CD4-positive, alpha-beta T cell treated with Interleukin-4 for 1 hour (primary cell): ENCODE measurements around the gene ARAP3.
"Not testable (repeated sequence)": the region's sequence is repeated elsewhere in the genome, so short reads cannot be mapped to it uniquely, and the experiment has no call there.

Experiments
- DNase-seq, 2 donors: peaks; one replicate each; pipeline ENCODE4 v3.0.0-alpha.2; 2020 to 2022

The ARAP3 gene

DNA sequence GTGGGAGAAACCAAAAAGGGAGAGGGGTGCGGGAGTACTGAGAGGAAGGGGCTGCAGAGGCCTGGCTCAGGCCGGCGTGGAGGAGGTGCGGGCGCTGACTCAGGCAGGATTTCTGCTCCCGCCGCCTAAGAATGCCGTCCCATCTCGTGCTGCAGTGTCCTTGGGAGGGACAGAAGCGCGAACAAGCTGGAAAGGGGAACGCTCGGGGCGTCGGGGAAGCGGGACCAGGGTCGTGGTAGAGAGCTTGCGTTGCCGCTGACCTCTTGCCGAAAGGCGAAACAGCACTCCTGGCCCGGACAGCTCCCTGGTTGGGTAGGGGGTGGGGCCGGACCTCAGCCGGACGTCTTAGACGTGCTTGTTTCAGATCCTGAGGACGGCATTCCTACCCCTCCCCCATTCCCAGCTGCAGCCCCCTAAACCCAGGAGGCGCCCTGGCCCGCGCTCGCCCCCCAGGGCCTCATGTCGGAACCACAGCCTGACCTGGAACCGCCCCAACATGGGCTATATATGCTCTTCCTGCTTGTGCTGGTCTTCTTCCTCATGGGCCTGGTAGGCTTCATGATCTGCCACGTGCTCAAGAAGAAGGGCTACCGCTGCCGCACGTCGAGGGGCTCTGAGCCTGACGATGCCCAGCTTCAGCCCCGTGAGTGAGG is 44.1 kb downstream of the ARAP3 start:
- DNase-seq: peak; percentile 66 to 73

GRCh38 chr5:141637123-141637766 is 44.8 kb downstream of the ARAP3 start:
- peak; percentile 24 to 53 for DNase-seq

DNA sequence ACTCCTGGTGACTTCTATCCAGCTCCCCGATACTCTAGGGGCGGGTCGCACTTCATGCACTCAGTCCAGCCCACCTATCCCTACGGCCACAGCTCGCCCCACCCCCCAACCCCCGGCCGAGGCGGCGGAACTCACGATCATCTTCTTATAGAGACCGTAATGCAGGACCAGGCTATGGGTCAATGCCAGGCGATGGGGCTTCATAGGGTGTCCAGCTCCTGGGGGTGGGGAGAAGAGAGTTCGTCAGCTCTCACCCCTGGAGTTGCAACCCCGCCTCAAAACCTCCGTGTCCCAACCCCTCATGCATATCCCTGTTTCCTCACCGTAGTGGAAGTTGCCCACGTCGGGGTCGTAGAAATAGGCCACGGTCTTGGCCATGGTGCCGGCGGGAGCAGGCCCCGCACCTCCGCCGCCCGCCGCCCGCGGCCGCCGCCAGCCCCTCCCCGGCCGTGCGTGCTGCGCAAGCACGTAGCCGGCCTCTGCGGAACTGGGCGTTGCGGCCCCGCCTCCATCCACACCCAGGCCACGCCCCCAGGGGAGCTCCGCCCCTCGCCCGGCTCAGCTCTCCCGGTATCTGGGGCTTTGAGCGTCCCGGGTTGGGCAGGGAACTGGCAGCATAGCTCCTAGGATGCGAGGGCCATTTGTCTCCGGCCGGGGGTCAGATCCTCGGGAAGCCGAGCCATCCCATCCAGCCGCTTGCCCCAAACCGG is 45.5 kb downstream of the ARAP3 start, which contains the start of the genes HDAC3 and RELL2:
Gene HDAC3, minus strand, starts transcription at position 437 of the 710 bp plus-strand sequence. Its CDS starts 59 bp downstream, at position 378.
Gene RELL2, plus strand, starts transcription at position 585 of the 710 bp plus-strand sequence. CDS start 1,229 bp downstream, outside the sequence.
- peak; percentile 91 to 93 for DNase-seq

GRCh38 chr5:141636106-141636412 is 46.0 kb downstream of the ARAP3 start:
- DNase-seq: no peak

- DNase-seq: no peak
Measured at GRCh38 chr5:141635646-141636045, 46.4 kb downstream of the ARAP3 start.

- no peak for DNase-seq
Measured at GRCh38 chr5:141634720-141635119, 47.3 kb downstream of the ARAP3 start.

GRCh38 chr5:141633871-141634561 is 48.0 kb downstream of the ARAP3 start:
- no peak for DNase-seq

DNA sequence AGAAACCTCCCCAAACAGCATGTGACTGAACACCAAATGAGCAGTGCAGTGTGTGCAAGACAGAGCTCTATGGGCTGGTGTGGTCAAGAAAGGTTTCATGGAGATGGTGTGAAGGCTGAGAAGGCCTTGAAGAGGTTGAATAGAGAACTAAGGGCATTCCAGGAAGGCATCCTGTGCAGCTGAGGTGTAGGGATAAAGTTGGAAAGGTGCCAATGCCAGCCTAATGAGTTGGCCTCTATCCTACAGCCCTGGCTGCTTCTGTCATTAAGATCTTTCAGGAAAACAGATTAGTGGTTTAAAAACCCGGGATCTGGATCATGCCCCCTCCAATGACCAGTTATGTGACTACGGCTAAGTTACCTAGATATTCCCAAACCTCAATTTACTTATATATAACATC is 49.4 kb downstream of the ARAP3 start:
- no peak for DNase-seq

DNA sequence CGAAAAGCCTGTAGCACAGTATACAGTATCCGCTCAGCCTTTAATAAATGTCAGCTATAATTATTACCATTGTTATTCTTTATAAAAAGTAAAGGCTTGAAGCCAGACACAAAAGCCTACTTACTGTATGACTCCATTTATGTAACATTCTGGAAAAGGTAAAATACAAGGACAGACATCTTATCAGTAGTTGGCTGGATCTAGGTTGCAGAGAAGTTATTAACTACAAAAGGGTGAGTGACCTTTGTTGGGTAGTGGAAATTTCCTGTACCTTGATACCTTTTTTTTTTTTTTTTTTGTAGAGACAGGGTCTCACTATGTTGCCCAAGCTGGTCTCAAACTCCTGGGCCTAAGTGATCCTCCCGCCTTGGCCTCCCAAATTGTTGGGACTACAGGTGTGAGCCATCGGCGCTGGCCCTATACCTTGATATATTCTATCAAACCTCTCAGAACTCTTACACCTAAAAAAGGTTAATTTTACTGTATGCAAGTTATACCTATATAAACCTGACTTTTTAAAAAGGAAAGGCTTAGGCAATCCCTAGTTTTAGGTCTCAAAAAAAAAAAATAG is 51.4 kb downstream of the ARAP3 start:
- no peak for DNase-seq

DNA sequence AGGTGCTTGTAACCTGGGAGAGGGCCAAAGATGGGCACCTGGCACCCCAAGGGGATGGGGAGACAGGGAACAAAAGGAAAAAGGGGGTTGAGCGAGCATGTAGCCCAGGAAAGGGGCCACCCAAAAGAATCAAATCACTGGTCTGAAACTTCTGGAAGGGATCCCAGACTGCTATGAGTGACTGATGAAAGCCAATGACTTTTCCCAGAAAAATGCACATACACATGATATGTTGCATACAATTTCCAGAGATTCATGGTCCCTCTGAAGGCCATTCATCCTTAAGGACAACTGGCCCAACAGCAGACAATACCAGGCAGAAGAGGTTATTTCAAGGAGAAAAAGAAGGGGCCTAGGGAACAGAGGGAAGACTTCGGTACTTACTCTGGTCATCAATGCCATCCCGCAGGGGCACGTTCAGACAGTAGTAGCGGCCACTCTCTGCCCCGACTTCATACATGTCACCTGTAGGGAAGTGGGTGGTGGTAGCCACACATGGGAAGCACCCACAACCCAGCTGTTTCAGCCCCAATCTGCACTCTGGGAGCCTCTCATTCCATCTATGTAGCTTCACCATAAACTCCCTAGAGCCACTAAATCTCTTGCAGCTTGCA is 53.7 kb downstream of the ARAP3 start:
- DNase-seq: no peak

DNA sequence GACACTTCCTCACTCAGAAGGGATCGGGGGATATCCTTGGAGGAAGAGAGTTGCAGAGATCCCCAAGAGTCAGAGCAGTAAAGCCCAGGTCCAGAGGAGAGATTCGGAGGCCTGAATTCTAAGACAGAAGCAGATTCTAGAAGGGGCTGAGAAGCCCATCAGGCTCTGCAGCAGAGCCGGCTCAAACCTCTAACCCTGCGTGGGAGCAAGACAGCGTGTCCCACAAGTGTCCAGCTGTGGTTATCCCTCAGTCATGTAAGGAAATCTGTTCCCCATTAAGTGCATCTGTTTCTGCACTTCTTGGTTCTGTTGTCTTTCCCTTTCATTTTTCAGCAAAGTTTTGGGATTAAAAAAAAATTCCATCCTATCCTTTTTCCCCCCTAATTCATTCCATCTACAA is 58.4 kb downstream of the ARAP3 start:
- DNase-seq: no peak

DNA sequence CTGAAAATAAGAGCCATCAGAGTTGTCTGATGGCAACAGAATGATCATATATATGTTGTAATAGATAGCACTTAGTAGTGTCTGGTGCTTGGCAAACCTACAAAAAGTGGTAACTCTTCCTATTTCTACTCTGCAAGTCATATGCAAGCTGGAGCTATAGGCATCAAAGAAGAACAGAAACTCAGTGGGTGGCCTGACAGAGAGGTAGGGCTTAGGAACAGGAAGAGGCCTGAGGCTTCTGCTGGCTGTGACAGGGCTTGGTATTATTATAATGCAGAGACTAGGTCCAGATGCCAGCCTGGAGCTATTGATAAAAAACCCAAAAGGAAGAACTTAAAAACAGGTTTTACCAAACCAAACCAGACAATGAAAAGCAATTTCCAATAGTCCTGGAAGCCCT is 58.8 kb downstream of the ARAP3 start:
- DNase-seq: peak in 1 of 2 donors; percentile 49

DNA sequence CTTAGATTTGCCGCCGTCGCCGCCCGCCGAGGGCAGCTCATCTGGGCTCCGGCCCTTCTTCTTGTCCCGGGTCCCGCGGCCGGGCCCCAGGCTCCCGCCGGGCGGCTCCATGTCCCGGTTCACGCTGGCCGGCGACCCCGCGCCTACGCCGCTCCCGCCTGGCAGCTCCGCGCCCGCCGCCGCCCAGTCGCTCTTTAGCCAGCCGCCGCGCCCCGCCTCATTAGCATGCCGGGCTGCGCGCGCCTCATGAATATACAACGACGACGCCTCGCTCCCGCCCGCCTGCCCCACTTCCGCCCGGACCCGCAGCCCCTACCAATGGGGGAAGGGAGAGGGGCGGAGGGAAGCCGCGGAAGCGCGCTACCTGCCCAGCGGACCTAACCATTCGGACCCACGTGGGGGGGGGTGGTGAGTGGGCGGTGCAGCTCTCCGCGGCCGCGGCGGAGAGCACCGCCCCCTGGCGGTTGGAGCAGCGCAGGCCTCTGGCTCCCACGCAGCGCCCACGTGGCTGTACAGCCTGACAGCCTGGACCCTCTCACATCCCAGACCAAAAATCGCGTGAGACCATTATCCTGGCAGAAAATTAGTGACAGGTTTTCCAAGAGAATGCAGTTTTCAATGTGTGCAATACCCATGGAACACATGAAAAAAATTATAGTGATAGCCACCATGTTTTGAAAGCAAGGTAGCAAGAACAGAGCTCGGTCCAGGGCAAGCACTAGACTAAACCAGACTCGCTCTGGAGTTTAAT is 63.1 kb downstream of the ARAP3 start, which contains the start of gene DIAPH1:
Gene DIAPH1, minus strand, starts transcription at position 197 of the 751 bp plus-strand sequence. Its CDS starts 86 bp downstream, at position 111.
- peak; percentile 98 for DNase-seq

- DNase-seq: peak; percentile 42 to 66
Measured at GRCh38 chr5:141618030-141618803, 63.8 kb downstream of the ARAP3 start.

DNA sequence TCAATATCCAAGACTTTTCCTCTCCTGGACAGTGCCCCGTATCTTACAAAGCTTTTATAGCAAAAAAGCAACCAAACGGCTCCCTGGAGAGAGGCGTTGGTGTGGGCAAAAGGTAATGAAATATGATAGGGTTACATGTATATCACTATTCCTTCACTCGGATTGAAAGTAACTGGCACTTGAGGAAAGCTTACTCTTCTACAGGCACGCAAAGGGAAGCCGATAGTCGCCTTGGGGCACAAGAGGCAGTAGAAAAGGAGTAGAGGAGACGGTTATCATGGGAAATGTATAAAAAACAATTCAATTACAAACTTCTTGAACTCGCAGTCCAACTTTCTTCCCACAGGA is 64.4 kb downstream of the ARAP3 start:
- no peak for DNase-seq

- DNase-seq: no peak
Measured at GRCh38 chr5:141617128-141617527, 64.9 kb downstream of the ARAP3 start.

GRCh38 chr5:141615991-141616720 is 65.9 kb downstream of the ARAP3 start:
- DNase-seq: no peak

GRCh38 chr5:141613344-141613743 is 68.7 kb downstream of the ARAP3 start:
- no peak for DNase-seq

DNA sequence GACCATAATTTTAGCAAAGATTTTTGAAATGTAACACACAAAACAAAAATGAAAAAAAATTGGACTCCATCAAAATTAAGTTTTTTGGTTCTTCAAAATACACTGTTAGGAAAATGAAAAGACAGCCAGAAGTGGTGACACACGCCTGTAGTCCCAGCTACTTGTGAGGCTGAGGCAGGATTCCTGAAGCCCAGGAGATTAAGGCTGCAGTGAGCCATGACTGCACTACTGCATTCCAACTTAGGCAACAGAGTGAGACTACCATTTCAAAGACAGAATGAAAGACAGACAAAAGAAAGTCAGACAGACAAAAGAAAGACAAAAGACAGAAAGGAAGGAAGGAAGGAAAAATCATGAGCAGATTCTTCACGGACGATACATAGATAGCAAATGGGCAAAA is 70.7 kb downstream of the ARAP3 start:
- DNase-seq: no peak

GRCh38 chr5:141609921-141610320 is 72.1 kb downstream of the ARAP3 start:
- not testable (repeated sequence) for DNase-seq
